H9 (cell line): ENCODE measurements around the gene MT1M. TPM values are rescaled to one million over a fixed set of nuclear protein-coding genes. Genes with fewer than 3 reads are reported as not detected.
A peak's percentile ranks its signal among the peaks of the same experiment; 100 is the strongest.

ENCODE experiments used
- DNase-seq: peaks from one replicate; pipeline ENCODE4 v3.0.0-alpha.2; 2017
- H2AFZ ChIP-seq: one replicate; pipeline ENCODE4 v1.6.1; 2013; ENCODE audit warnings: mild to moderate bottlenecking, low read length, control low read depth, moderate library complexity
- H2AK5ac ChIP-seq: 2 replicates; pipeline ENCODE4 v1.6.1; 2013; ENCODE audit warnings: low read length, control low read depth, mixed read lengths; ENCODE audit not compliant: insufficient read length
- H2BK120ac ChIP-seq: one replicate; pipeline ENCODE4 v1.6.1; 2013; ENCODE audit warnings: low read depth, mild to moderate bottlenecking, low read length, control low read depth, inconsistent platforms; ENCODE audit not compliant: poor library complexity, severe bottlenecking
- H2BK12ac ChIP-seq: 2 replicates; pipeline ENCODE4 v1.6.1; 2013; ENCODE audit warnings: low read length, control low read depth, mixed read lengths, low read depth; ENCODE audit not compliant: insufficient read length
- H2BK15ac ChIP-seq: 2 replicates; pipeline ENCODE4 v1.6.1; 2013; ENCODE audit warnings: low read depth, low read length, control low read depth
- H2BK20ac ChIP-seq: one replicate; pipeline ENCODE4 v1.6.1; 2013; ENCODE audit warnings: low read depth, mild to moderate bottlenecking, low read length, control low read depth, inconsistent platforms; ENCODE audit not compliant: poor library complexity, severe bottlenecking
- H2BK5ac ChIP-seq: 2 replicates; pipeline ENCODE4 v1.6.1; 2013; ENCODE audit warnings: low read length, control low read depth, mixed read lengths; ENCODE audit not compliant: insufficient read length
- H3K14ac ChIP-seq: 2 replicates; pipeline ENCODE4 v1.6.1; 2013; ENCODE audit warnings: low read length, control low read depth; ENCODE audit not compliant: insufficient read depth
- H3K18ac ChIP-seq: 2 replicates; pipeline ENCODE4 v1.6.1; 2013; ENCODE audit warnings: low read depth, mild to moderate bottlenecking, mixed read lengths, low read length, control low read depth; ENCODE audit not compliant: insufficient read length
- H3K23ac ChIP-seq: 2 replicates; pipeline ENCODE4 v1.6.1; 2013; ENCODE audit warnings: low read length, control low read depth, mixed read lengths, low read depth; ENCODE audit not compliant: insufficient read length
- H3K23me2 ChIP-seq: 2 replicates; pipeline ENCODE4 v1.6.1; 2013; ENCODE audit warnings: low read depth, mild to moderate bottlenecking, mixed read lengths, low read length, control low read depth; ENCODE audit not compliant: insufficient read length, poor library complexity, severe bottlenecking
- H3K27ac ChIP-seq: 2 replicates; pipeline ENCODE4 v1.5.1; 2013; ENCODE audit warnings: low read length, control low read depth, mixed read lengths, low read depth; ENCODE audit not compliant: insufficient read length
- H3K27me3 ChIP-seq: 2 replicates; pipeline ENCODE4 v1.6.1; 2013; ENCODE audit warnings: low read length, control low read depth, inconsistent platforms; ENCODE audit not compliant: insufficient read depth
- H3K4ac ChIP-seq: 2 replicates; pipeline ENCODE4 v1.6.1; 2013; ENCODE audit warnings: low read depth, mild to moderate bottlenecking, control low read depth, inconsistent platforms, low read length, moderate library complexity
- H3K4me1 ChIP-seq: 2 replicates; pipeline ENCODE4 v1.6.1; 2013; ENCODE audit warnings: low read length, control low read depth, inconsistent platforms; ENCODE audit not compliant: insufficient read depth
- H3K4me2 ChIP-seq: 2 replicates; pipeline ENCODE4 v1.6.1; 2013; ENCODE audit warnings: low read length, control low read depth, mixed read lengths; ENCODE audit not compliant: insufficient read length, insufficient read depth
- H3K56ac ChIP-seq: 2 replicates; pipeline ENCODE4 v1.6.1; 2013; ENCODE audit warnings: low read depth, mild to moderate bottlenecking, mixed read lengths, low read length, control low read depth; ENCODE audit not compliant: insufficient read length
- H3K79me1 ChIP-seq: 2 replicates; pipeline ENCODE4 v1.6.1; 2013; ENCODE audit warnings: low read depth, mild to moderate bottlenecking, moderate library complexity, low read length, control low read depth, inconsistent platforms; ENCODE audit not compliant: insufficient read depth, poor library complexity, severe bottlenecking
- H3K79me2 ChIP-seq: 2 replicates; pipeline ENCODE4 v1.6.1; 2013; ENCODE audit warnings: low read length, control low read depth, inconsistent platforms; ENCODE audit not compliant: insufficient read depth
- H3K9ac ChIP-seq: 2 replicates; pipeline ENCODE4 v1.6.1; 2013; ENCODE audit warnings: low read length, control low read depth, mixed read lengths; ENCODE audit not compliant: insufficient read length; ENCODE audit errors: extremely low read depth
- H3K9me3 ChIP-seq: one replicate; pipeline ENCODE4 v1.6.1; 2013; ENCODE audit warnings: low read depth, low read length, inconsistent platforms; ENCODE audit not compliant: control insufficient read depth
- H3T11ph ChIP-seq: one replicate; pipeline ENCODE4 v1.6.1; 2013; ENCODE audit warnings: mild to moderate bottlenecking, low read length, control low read depth, inconsistent platforms
- H4K20me1 ChIP-seq: one replicate; pipeline ENCODE4 v1.6.1; 2013; ENCODE audit not compliant: control insufficient read depth, insufficient read length, insufficient read depth
- H4K5ac ChIP-seq: 2 replicates; pipeline ENCODE4 v1.6.1; 2013; ENCODE audit warnings: low read depth, mild to moderate bottlenecking, mixed read lengths, low read length, control low read depth; ENCODE audit not compliant: insufficient read length
- H4K8ac ChIP-seq: replicated peaks from 2 replicates; pipeline ENCODE4 v1.6.1; 2013; ENCODE audit warnings: low read length, control low read depth, mixed read lengths, low read depth; ENCODE audit not compliant: insufficient read length
- H4K91ac ChIP-seq: 2 replicates; pipeline ENCODE4 v1.6.1; 2013; ENCODE audit warnings: low read depth, mild to moderate bottlenecking, moderate library complexity, mixed read lengths, low read length, control low read depth; ENCODE audit not compliant: insufficient read length
- H3K27ac Mint-ChIP-seq, 3 experiments: 2 replicates in 2 of 3; 3 replicates in 1 of 3; pipeline ENCODE4 v1.8.0; 2020 to 2021; ENCODE audit warnings: mixed read lengths in 3 of 3, mild to moderate bottlenecking in 1 of 3, moderate library complexity in 1 of 3
- H3K27me3 Mint-ChIP-seq: 2 replicates; pipeline ENCODE4 v1.8.0; 2021; ENCODE audit warnings: low read depth, mild to moderate bottlenecking, moderate library complexity, mixed read lengths
- H3K36me3 Mint-ChIP-seq, 3 experiments: 2 replicates in 2 of 3; 3 replicates in 1 of 3; pipeline ENCODE4 v1.8.0; 2020 to 2021; ENCODE audit warnings: low read depth in 3 of 3, mixed read lengths in 3 of 3; ENCODE audit not compliant: insufficient read depth in 1 of 3
- H3K4me1 Mint-ChIP-seq, 2 experiments: 2 replicates each; pipeline ENCODE4 v1.8.0; 2020; ENCODE audit warnings: mixed read lengths in 2 of 2
- H3K4me3 Mint-ChIP-seq, 2 experiments: 2 replicates in 1 of 2; 3 replicates in 1 of 2; pipeline ENCODE4 v1.8.0; 2020 to 2021; ENCODE audit warnings: mild to moderate bottlenecking in 2 of 2, mixed read lengths in 2 of 2, moderate library complexity in 1 of 2
- H3K9me3 Mint-ChIP-seq, 2 experiments: 2 replicates in 1 of 2; 3 replicates in 1 of 2; pipeline ENCODE4 v1.8.0; 2020; ENCODE audit warnings: mild to moderate bottlenecking in 2 of 2, mixed read lengths in 2 of 2, moderate library complexity in 1 of 2
- CTCF ChIP-seq: fragments of 200-600 bp; sonication (generic); conservative IDR thresholded peaks from 3 replicates; pipeline ENCODE4 v1.8.0; 2021; ENCODE audit warnings: antibody characterized with exemption, mild to moderate bottlenecking
- WGBS: extraction: QIAGEN DNeasy Blood & Tissue Kit; methylation state at CpG from one replicate; pipeline ENCODE4 v1.1.7; 2013; ENCODE audit warnings: missing lambda C conversion rate, low lambda C conversion rate, mixed read lengths; ENCODE audit not compliant: insufficient read length; ENCODE audit errors: extremely low coverage; 5-methylcytosine and 5-hydroxymethylcytosine counted together
- total RNA-seq: library from RNA; stranded (reverse); gene quantifications from 2 replicates; pipeline ENCODE4 v1.2.1, GENCODE V29; 2021

Gene MT1M
- total RNA-seq, 1 experiment from 2014 or later = 1.4 TPM

GRCh38 chr16:56636616-56637413 lies 4.4 kb downstream of the MT1M start:
- H3K4me2 ChIP-seq = no peak overlapping the region
- no peaks in the 10 kb centered on the region for H3K79me2 ChIP-seq
- H2AK5ac ChIP-seq = no peak overlapping the region
- no peak overlapping the region for H3K4ac ChIP-seq
- no peak for DNase-seq
- H3K56ac ChIP-seq = no peak overlapping the region
- H4K8ac ChIP-seq = no peak overlapping the region
- no peak overlapping the region for H3T11ph ChIP-seq
- no peak overlapping the region for H4K5ac ChIP-seq
- no peak overlapping the region for H3K14ac ChIP-seq
- H3K9ac ChIP-seq = no peak overlapping the region
- no peak overlapping the region for H2BK12ac ChIP-seq
- H2BK20ac ChIP-seq = no peak overlapping the region
- peaks cover 12% of the 10 kb centered on the region for H3K23me2 ChIP-seq
- WGBS = no CpG with 5 or more reads among the region's 9 CpGs
- H3K36me3 Mint-ChIP-seq = no peaks in the 10 kb centered on the region; a peak in 1 of 7 replicates
- no peak overlapping the region for H3K27ac ChIP-seq
- no peak overlapping the region for H2BK5ac ChIP-seq
- H2BK15ac ChIP-seq = no peak overlapping the region
- no peak overlapping the region for H4K91ac ChIP-seq
- no peak overlapping the region for H3K18ac ChIP-seq
- peaks cover 99% of the 10 kb centered on the region for H3K27me3 Mint-ChIP-seq
- no peak for TF ChIP-seq CTCF
- H3K27ac Mint-ChIP-seq = peak overlapping the region in 1 of 3 experiments; percentile 16; a peak in 1 of 7 replicates
- H3K4me1 Mint-ChIP-seq = peaks cover 16 to 33% of the 10 kb centered on the region in 2 experiments
- no peaks in the 10 kb centered on the region for H4K20me1 ChIP-seq
- H3K27me3 ChIP-seq = peaks cover 94% of the 10 kb centered on the region
- H3K79me1 ChIP-seq = no peaks in the 10 kb centered on the region
- H3K9me3 Mint-ChIP-seq = peaks cover 0 to 11% of the 10 kb centered on the region in 2 experiments; a peak in 2 of 5 replicates
- no peak overlapping the region for H3K23ac ChIP-seq
- H3K9me3 ChIP-seq = no peaks in the 10 kb centered on the region
- no peaks in the 10 kb centered on the region for H3K4me1 ChIP-seq
- H2BK120ac ChIP-seq = no peak overlapping the region
- H3K4me3 Mint-ChIP-seq = 0 out of 5 replicates have a peak overlapping the region, but pooled peaks of 1 of the 2 experiments have one; percentile 81
- H2AFZ ChIP-seq = no peak overlapping the region
